Eye (tissue), 1 donor: ENCODE results near the gene LARP4B.
"Not testable (repeated sequence)": the region's sequence is repeated elsewhere in the genome, so short reads cannot be mapped to it uniquely, and the experiment has no call there.

Experiments
- DNase-seq: peaks from one replicate; pipeline ENCODE4 v3.0.0-alpha.2; 2015

Gene LARP4B

DNA sequence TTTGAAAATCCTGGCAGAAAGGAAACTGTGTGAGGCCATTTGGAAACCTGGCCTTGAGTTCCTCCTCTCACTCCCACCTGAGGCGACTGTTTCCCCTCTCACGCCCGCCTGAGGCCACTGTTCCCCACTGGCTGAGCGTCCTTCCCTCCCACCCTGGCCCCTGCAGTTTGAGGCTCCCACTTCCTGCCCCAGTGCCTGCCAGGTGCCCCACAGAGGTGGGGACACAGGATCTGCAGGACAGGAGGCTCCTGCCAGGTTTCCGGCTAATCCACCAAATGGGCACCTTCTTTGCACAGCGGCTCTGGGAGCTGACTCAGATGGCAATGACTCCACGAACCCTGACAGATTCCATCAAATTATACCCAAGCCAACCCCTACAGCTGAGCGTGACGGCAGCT, 24.3 kb upstream of the LARP4B start:
- no peak for DNase-seq

DNA sequence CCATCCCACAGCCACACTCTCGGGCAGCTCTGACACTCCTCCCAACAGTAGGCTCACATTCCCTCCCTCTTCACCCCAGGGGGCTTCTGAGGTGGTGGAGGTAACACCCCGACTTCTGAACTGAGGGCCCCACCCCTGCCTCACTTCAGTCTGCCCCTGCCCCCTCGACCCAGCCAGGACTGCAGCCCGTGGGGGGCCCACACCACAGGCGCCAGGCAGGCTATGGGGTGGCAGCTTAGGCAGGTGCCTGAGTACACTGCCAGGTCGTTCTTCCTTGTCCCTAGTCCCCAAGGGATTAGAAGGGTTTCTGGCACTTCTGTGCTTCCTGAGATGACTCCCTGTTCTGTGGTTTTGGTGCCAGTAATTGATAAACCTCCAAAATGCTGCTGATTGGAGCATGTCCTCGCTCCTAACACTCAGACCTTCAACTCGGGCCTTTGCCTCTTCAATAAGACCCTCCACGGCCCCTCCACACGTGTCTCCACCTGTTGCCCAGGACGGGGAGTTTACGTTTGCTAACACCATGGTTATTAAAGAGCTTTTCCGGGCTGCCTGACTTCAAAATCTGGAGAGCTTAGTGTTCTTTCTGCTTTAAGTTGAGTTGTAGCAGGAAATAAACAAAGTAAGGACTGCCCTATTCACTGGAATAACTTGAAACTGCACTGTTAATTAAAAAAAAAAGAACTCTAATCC, 23.8 kb upstream of the LARP4B start:
- peak; percentile 22 for DNase-seq

DNA sequence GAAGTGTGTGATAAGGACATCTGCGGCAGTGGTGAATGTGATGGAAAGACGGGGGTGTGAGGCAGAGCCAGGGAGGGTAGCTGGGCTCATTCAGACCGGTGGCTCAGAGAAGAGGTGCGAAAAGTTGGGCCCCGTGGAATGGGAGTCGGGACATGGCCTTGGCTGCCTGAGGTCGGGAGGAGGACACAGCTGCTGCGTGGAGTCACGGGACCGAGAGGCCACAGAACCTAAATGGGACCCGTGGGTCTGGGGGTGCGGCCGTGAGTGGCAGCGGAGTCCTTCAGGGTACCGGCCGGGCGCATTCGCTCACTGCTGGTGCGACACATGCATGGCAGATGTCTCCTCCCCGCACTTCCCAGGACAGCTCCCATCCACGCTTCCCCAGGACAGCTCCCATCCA, 22.9 kb upstream of the LARP4B start:
- no peak for DNase-seq

DNA sequence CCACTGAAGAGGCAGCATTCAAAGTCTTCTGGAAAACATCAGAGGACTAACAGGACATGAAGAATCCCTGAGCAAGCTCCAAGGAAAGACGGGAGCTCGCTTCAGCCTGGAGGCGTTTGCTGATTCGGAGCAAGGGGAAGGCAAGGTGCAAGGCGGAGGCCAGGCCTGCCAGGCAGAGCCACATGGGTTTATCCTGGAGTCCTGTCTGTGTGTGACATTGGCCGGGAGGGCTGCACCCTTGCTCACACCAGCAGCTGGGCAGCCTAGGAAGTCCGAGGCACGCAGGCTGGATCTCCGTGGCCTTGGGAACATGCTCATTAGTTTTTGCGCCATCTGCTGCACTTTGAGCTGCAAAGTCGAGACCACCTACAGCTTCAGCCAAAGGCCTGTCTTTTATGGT, 22.3 kb upstream of the LARP4B start:
- no peak for DNase-seq

DNA sequence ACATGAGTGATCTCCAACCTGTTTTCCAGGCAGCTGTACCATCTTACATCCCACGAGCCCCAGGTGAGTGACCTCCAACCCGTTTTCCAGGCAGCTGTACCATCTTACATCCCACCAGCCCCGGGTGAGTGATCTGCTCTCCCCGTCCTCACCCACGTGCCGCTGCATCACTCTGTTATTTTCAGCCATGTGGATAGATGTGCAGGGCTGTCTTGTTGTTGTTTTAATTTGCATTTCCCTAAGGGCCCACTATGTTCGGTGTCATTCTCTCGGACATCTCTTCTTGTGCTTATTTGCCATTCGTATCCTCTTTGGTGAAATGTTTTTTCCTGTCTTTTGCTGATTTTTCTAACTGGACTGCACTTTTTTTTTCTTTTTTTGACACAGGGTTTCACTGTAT, 17.9 kb upstream of the LARP4B start:
- DNase-seq: no peak

DNA sequence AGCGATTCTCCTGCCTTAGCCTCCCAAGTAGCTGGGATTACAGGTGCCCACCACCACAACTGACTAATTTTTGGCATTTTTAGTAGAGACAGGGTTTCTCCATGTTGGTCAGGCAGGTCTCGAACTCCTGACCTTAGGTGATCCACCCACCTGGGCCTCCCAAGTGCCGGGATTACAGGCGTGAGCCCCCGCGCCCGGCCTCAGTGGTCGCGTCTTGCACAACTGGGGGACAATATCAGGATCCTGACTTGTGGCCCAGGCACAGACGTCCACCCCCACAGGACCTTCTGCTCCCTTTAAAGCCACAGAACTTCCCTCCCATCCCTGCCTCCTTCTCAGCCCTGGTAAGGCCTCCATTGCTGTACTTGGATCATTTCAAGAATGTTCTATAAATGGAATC, 16.8 kb upstream of the LARP4B start:
- no peak for DNase-seq

DNA sequence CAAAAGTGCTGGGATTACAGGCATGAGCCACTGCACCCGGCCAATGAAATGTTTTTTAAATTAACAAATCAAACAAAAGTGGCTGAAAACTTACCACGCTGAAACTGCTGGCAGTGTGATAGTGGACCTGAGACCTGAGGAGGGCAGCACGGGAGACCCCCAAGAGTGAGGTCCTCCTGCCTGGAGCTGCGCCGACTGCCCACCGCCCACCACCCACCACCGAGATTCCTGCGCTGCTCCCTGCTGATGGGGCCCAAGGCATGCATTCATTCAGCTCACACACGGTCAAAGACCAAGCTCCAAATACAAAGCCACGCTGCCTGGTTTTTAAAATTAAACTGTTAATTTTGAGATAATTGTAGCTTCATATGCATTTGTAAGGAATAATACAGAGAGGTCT, 16.4 kb upstream of the LARP4B start:
- no peak for DNase-seq

DNA sequence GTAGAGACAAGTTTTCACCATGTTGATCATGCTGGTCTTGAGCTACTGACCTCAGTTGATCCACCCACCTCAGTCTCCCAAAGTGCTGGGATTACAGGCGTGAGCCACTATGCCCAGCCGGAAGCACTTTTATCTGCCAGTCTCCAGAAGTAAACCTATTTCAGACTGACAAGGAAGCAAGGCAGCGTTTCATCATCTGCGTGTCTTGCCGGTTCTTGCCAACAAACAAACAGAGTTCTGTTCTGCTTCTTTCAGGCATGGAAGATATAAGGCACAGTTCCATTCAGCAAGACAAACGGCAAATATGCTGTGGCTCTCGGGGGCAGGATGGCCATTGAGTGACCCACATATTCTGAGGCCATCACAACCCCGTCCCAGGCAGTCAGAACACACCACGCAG, 15.5 kb upstream of the LARP4B start:
- DNase-seq: no peak

DNA sequence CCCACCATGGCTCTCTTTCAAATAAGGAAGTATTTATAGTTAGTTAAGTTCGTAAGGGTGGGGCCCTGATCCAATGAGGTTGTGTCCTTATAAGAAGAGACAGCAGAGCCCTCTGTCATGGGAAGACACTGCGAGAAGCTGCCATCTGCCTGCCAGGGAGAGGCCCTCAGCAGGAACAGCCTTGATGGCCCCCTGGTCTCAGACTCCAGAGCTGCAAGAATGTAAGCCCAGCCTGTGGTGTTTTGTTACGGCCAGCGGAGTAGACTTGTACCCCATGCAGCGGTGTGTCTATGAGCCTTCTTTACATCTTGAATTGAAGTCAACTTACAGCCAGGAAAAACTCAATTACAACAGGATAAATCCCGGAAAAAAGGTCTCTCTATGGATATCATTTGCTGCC, 14.3 kb upstream of the LARP4B start:
- DNase-seq: no peak

DNA sequence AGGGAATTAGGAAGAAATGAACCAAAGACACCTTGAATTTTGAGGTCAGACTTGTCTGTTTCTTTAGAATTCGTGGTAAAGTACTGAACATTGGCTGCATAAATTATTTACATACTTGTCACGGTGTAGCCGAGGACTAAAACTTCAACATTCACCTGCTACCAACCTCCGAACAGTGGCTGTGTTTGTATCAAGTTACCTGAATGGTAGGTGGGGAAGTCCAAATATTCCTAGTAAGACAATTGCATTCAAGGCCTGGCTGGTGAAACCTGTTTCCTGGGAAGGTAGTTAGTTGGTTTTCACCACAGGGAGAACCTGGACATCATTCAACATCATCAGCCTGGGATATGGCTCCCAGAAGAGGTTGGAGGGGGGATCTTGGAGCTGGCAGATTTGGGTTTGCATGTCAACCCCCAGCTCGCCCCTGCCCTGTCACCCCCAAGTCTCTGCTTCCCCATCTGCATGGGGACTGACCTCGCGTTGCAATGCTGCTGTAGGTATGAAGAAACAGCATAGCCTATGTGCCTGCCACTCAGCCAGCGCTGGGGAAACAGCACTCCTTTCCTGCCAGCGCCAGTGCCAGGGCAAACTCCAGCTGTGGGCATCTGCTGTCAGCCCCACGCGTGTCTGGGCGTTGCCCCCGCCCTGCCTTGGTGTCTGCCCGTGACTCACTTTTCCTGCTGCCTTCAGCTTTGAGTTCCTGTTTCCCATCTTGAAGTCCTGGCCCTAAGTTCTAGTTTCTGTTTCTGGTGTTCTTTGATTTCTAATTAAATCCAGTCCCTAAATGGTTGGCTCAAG, 12.7 kb upstream of the LARP4B start:
- DNase-seq: no peak

DNA sequence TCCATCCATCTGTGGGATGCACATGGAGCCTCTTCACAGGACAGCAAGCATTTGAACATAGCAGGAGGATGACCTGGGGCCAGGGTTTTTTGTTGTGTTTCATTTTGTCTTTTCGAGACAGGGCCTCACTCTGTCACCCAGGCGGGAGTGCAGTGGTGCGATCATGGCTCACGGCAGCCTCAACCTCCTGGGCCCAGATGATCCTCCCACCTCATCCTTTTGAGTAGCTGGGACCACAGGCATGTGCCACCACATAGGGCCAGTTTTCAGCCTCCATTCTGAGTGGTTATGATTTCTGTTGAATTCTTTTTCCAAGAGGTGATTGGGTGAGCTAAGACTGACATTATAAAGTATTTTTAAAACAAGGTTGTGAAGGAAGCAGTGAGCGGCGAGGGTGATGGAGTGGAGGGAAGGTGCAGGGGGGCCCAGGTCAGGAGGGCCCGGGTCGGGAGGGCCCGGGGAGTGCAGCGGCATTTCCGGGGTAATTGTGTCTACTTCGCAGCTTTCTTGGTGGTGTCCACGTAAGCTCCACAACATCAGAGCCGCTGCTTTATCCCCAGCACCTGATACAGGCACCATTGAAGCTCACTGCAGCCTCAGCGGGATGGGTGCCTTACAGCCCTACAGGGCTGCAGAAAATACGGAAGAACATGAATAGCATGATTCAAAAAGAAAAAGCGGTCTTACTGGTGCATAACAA, 12.0 kb upstream of the LARP4B start:
- no peak for DNase-seq

DNA sequence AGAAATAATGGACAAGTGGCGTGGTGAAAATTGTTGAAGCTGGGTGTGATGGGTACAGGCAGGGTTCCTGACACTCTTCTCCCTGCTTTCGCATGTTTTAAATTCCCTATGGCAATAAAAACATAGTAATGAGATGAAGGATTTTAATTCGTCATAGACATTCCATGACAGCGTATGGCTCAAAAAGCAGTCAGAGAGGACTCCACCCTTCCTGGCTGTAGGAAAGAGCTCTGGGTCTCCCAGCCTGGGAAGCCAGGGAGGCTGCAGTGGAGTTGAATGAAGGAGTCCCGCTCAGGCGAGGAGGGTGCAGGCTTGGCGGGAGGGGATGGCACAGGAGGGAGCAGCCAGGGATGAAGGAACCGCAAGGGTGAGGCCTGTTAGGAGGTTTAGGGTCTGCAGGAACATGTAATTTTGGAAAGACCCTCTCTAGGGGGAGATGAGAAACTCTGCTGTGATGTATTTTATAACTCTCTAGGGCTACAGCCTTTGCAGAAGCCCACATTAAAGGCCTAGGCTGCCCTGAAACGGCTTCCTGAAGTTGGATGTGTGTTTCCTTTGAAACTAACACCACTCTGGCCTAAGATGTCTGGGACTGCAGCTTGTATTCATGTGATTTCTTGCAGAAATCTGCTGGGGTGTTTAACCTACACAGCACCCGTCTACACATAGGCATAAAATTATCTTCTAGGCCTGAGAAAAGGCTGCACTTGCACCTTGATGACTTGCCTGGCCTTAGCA, 7.6 kb upstream of the LARP4B start:
- no peak for DNase-seq

DNA sequence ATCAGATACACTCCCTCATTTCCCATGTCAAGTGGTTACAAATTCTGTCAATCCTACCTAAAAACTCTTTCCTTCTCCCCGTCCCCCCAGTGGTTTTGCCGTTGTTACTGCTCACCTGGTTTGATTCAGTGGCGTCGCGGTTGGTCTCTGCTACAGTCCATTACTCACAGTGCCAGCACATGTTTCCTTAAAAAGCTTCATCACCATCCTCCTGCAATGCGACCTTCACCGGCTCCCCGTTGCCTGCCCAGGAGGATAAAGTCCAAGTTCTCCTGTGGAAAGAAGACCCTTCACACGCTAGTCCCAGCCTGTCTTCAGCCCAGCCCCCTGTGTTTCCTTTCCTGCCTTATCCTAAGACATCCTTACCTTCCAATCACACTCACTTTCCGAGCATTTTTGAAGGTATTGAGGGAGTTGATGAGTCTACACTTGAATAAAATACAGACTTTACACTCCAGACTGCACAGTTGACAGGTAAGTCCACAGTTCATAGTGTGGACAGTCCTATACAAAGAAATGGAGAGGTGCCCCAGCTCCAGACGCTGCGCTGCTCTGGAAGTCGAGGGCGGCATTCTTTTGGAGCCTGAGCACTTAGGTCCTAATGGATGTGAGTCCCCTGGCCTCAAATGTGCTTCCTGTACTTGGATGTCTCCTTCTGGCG, 3.4 kb upstream of the LARP4B start:
- no peak for DNase-seq

DNA sequence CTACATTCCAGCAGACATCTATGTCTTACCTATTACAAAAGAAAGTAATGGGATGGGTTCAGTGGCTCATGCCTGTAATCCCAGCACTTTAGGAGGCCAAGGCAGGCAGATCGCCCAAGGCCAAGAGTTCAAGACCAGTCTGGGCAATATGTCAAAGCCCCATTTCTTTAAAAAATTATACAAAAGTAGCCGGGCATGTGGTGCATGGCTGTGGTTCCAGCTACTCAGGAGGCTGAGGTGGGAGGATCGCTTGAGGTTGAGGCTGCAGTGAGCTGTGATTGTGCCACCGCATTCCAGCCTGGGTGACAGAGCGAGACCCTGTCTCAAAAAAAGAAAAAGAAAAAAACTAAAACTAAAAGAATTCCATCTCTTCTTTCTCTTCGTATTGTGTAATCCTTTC, 2.7 kb upstream of the LARP4B start:
- DNase-seq: not testable (repeated sequence)

DNA sequence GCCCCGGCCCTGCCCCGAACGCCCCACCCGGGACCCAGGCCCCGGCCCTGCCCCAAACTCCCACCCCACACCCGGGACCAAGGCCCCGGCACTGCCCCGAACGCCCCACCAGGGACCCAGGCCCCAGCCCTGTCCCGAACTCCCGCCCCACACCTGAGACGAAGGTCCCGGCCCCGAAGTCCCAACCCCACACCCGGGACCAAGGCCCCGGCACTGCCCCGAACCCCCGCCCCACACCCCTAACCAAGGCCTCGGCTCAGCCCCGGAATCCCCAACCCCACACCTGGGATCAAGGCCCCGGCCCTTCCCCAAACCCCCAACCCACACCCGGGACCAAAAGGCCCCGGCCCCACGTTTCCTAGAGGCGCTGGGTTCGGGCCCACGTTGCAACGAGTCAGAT, 1.1 kb upstream of the LARP4B start:
- no peak for DNase-seq

DNA sequence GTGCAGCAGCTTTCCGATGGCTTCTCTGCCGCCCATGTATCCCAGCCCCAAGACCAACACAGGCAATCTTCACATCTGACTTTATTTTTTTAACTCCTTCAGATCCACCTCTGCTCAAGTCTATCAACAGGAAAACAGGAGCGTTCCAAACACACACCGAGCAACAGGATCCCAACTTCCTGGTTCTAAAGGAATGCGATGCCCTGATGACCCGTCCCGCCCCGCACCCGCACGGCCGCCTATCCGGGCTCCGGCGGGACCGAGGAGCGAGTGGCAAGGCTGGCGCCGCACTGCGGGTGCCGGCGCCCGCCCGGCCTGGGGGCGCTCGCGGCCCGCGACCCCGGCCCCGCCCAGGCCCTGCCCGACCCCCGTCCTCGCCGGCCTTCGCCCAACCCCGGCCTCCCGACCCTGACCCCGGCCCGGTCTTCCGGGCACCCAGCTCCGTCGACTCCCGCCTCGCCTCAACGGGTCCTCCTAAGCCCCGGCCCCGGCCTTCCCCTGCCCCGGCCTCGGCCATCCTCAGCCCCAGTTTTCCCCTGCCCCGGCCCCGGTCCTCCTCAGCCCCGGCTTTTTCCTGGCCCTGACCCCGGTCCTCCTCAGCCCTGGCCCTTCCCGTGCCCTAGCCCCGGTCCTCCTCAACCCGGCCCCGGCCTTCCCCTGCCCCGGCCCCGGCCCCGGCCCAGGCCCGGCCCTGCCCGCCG, 730 bp downstream of the LARP4B start:
- peak; percentile 65 for DNase-seq

DNA sequence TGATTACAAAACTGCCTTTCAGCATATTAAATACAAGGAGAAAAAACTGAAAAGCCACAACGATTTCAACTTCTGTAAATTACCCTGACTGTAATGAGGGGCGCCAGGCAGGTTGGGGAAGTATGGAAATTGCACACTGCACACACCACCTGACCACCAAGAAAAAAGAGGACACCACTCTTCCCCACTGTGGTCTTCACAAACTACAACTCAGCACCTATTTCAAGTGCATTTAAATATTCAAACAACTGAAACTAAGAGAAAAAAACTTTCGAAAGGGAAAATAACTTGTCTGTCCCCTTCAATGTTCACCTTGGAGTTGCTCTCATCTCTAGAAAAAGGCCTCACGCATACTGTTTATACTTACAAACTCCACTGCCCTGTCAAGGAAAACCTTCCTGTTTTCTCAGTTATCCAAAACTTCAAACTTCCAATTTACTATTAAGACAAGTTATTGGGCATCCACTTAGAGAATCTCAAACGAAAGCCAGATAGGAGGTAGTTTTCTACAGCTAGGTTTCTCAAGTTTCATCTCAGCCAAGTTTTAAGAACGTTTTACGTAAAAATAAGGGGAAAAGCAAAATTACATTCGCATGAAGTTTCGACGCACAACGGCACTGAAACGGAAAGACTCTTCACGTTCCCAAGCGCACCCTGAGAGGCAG, 1.4 kb downstream of the LARP4B start:
- DNase-seq: no peak

DNA sequence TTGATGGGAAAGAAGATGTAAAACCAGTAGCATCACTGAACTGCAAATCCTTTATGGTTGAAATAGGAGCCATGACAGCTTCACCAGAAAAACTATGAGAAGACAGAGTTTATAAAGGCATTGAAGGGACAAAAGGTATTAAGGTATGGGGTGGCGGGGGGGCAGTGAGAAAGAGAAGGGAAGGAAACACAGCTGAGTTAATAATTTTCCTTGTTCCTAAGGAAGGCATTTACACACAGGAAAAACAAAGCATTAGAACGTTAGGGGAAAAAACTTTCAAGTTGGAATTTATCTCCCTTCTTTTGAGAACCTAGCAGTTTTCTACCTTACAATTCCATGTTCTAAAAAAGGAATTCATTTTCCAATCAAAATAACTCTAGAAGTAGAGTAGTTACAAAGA, 4.4 kb downstream of the LARP4B start:
- no peak for DNase-seq

DNA sequence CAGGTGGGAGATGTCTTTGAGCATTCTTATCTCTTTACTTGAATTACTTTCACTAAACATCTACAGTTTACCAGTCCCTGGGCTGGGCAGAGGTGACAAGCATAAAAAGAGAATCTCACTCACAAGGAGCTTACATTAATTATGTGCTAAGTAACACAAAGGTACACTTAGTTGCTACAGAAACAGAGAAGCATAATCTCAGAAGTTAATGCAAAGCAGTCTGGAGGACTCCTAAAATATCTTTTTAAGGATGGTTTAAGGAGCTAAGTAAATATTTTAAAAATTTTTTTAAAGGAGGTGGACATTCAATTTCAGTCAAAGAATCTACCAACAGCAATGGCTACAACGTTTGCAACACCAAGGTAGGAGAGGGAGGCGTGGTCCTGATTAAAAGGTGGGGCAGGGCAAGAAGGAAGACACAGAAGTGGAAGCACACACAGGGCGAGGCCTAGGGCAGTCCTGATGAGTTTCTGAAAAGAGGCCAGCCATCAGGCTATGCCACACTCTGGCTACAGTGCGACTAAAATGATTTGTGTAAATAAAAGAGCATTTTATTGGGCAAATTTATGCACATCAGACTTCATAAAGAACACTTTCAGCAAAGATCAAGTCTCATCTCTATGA, 5.3 kb downstream of the LARP4B start:
- no peak for DNase-seq

DNA sequence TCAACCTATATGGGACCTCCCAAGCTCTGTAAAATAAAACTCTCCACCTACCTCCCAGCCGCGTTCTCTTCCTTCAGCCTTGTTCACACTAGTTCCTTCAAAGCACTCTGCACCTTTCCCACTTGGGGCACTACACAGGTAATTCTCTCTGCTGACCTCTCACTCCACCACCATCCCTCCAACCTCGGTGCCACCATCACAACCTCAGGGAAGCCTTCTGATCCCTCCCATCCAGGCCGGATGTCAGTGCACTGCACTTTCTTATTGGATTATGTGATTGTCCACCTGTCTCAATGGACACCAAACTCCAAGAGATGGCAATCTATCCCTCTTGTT, 7.0 kb downstream of the LARP4B start:
- DNase-seq: no peak

DNA sequence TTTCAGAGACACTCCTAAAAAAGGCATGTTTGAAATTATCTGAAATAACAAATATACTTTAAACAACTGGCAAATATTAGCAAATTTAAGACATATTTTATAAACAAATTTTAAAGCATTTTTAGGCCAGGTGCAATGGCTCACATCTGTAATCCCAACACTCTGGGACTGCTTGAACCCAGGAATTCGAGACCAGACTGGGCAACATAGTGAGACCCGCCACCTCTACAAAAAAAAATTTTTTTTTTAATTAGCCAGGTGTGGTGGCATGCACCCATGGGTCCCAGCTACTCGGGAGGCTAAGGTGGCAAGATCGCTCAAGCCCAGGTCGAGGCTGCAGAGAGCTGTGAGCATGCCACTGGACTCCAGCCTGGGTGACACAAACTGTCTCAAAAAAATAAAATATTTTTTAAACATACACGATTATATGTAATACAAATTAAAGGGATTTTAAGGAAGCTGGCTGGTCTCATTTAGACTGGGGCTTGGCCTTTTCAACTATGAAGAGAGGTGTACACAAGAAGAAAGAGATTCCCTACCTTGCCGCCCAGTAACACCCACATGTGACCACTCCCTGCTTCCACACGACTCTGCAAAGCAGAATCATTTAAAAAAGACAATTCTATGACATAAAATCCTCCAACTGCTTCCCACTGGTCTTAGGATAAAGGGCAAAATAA, 7.5 kb downstream of the LARP4B start:
- DNase-seq: no peak
